GM23248 (cell line): ENCODE measurements around the gene CTNNBIP1. TPM values are rescaled to one million over a fixed set of nuclear protein-coding genes. Genes with fewer than 3 reads are reported as not detected.
"Not testable (repeated sequence)": the region's sequence is repeated elsewhere in the genome, so short reads cannot be mapped to it uniquely, and the experiment has no call there.

Experiments
- DNase-seq: peaks from one replicate; pipeline ENCODE4 v3.0.0-alpha.2; 2015
- H2AFZ ChIP-seq: fragments of 200-600 bp; sonication (generic); 2 replicates; pipeline ENCODE4 v1.6.1; 2016; ENCODE audit warnings: antibody characterized with exemption
- H3F3A ChIP-seq: fragments of 200-600 bp; sonication (generic); 2 replicates; pipeline ENCODE4 v1.6.1; 2016; ENCODE audit warnings: mild to moderate bottlenecking, antibody characterized with exemption, mixed run types; ENCODE audit not compliant: insufficient read depth
- H3K27ac ChIP-seq: fragments of 200-600 bp; sonication (generic); 2 replicates; pipeline ENCODE4 v1.5.1; 2016; ENCODE audit warnings: mild to moderate bottlenecking
- H3K27me3 ChIP-seq: fragments of 200-600 bp; sonication (generic); replicated peaks from 2 replicates; pipeline ENCODE4 v1.6.1; 2016; ENCODE audit warnings: mild to moderate bottlenecking; ENCODE audit not compliant: insufficient read depth
- H3K36me3 ChIP-seq: fragments of 200-600 bp; sonication (generic); 2 replicates; pipeline ENCODE4 v1.6.1; 2016; ENCODE audit warnings: low read depth, mild to moderate bottlenecking
- H3K4me1 ChIP-seq: fragments of 200-600 bp; sonication (generic); 2 replicates; pipeline ENCODE4 v1.6.1; 2016; ENCODE audit warnings: mild to moderate bottlenecking; ENCODE audit not compliant: insufficient read depth
- H3K4me2 ChIP-seq: fragments of 200-600 bp; sonication (generic); one replicate; pipeline ENCODE4 v1.6.1; 2016; ENCODE audit warnings: mild to moderate bottlenecking; ENCODE audit not compliant: unreplicated experiment
- H3K4me3 ChIP-seq: fragments of 200-600 bp; sonication (generic); 2 replicates; pipeline ENCODE4 v1.5.1; 2016; ENCODE audit warnings: mild to moderate bottlenecking
- H3K79me2 ChIP-seq: fragments of 200-600 bp; sonication (generic); 2 replicates; pipeline ENCODE4 v1.6.1; 2016; ENCODE audit warnings: mild to moderate bottlenecking; ENCODE audit not compliant: insufficient read depth
- H3K9ac ChIP-seq: fragments of 200-600 bp; sonication (generic); 2 replicates; pipeline ENCODE4 v1.6.1; 2016; ENCODE audit warnings: mild to moderate bottlenecking
- H3K9me2 ChIP-seq: fragments of 200-600 bp; sonication (generic); 2 replicates; pipeline ENCODE4 v1.6.1; 2016; ENCODE audit warnings: mixed run types, mild to moderate bottlenecking, moderate library complexity; ENCODE audit not compliant: insufficient read depth
- H3K9me3 ChIP-seq: fragments of 200-600 bp; sonication (generic); one replicate; pipeline ENCODE4 v1.6.1; 2017; ENCODE audit warnings: low read depth
- H4K20me1 ChIP-seq: fragments of 200-600 bp; sonication (generic); 2 replicates; pipeline ENCODE4 v1.6.0; 2016; ENCODE audit not compliant: insufficient read depth
- EZH2 ChIP-seq: fragments of 200-600 bp; sonication (generic); IDR thresholded peaks from 2 replicates; pipeline ENCODE4 v1.6.1; 2018; ENCODE audit warnings: antibody characterized with exemption, mild to moderate bottlenecking; ENCODE audit not compliant: insufficient read depth, poor library complexity, severe bottlenecking
- EZH2phosphoT487 ChIP-seq: fragments of 200-600 bp; sonication (generic); IDR thresholded peaks from 2 replicates; pipeline ENCODE4 v1.6.1; 2018; ENCODE audit warnings: antibody characterized with exemption, moderate library complexity, mild to moderate bottlenecking, low read depth; ENCODE audit not compliant: insufficient read depth
- WGBS, 2 experiments: methylation state at CpG; one replicate each; pipeline ENCODE4 v1.1.6; 2015 to 2017; ENCODE audit warnings: low lambda C conversion rate in 2 of 2, low coverage in 1 of 2; ENCODE audit errors: missing lambda C conversion rate in 2 of 2; 5-methylcytosine and 5-hydroxymethylcytosine counted together
- in situ Hi-C: fragments of 300-500 bp; cut with MboI; formaldehyde crosslinking; loops from 2 replicates; pipeline ENCODE4 v1.15.0; 2020
- polyA plus RNA-seq: library from polyadenylated mRNA; unstranded; fragments of >200 nt; fragmentation: Nextera tagmentation; extraction: Ambion mirVana; gene quantifications from 2 replicates; pipeline ENCODE4 v1.2.1, GENCODE V29; 2016
- total RNA-seq: library from RNA; depleted of rRNA; stranded (reverse); fragments of >200 nt; shearing (Covaris generic); gene quantifications from 2 replicates; pipeline ENCODE4 v1.2.3, GENCODE V29; 2014

Gene CTNNBIP1
- total and polyA plus RNA-seq, 2 experiments from 2014 or later: 22.2 to 31.0 TPM

- Histone ChIP-seq H3K9me2 (no peaks in the 10 kb centered on the region), H3K4me1 (no peaks in the 10 kb centered on the region), H3K9me3 (no peaks in the 10 kb centered on the region), H3F3A (no peaks in the 10 kb centered on the region), H2AFZ (no peak overlapping the region), H3K27me3 (no peaks in the 10 kb centered on the region), H3K4me3 (no peak overlapping the region), H3K9ac (no peak overlapping the region), H3K79me2 (no peaks in the 10 kb centered on the region), H4K20me1 (no peaks in the 10 kb centered on the region), H3K27ac (no peak overlapping the region), H3K4me2 (no peak overlapping the region), H3K36me3 (no peaks in the 10 kb centered on the region)
- in situ Hi-C loops: no loop called here
- no peak for DNase-seq
- WGBS, 2 experiments: 87 to 90% methylated on average over 5 of the region's 5 CpGs
- TF ChIP-seq EZH2phosphoT487 (no peak), EZH2 (no peak)
Measured at GRCh38 chr1:9920606-9921005, 10.5 kb upstream of the CTNNBIP1 start.

GRCh38 chr1:9917901-9918300 lies 7.8 kb upstream of the CTNNBIP1 start:
- in situ Hi-C loops: no loop called here
- 83 to 86% methylated on average over 1 of the region's 1 CpG for WGBS, 2 experiments
- DNase-seq: no peak

GRCh38 chr1:9917495-9917894 lies 7.4 kb upstream of the CTNNBIP1 start:
- H3K4me2 ChIP-seq, in situ Hi-C loops, H3K79me2 ChIP-seq, H4K20me1 ChIP-seq, H3K36me3 ChIP-seq, H2AFZ ChIP-seq, H3K27me3 ChIP-seq, H3K27ac ChIP-seq, H3F3A ChIP-seq, H3K9me2 ChIP-seq, H3K9ac ChIP-seq, H3K9me3 ChIP-seq, H3K4me3 ChIP-seq, H3K4me1 ChIP-seq, DNase-seq: not testable (repeated sequence)
- 68 to 73% methylated on average over 3 of the region's 3 CpGs for WGBS, 2 experiments

More at GRCh38 chr1:9917901-9918300, 7.8 kb upstream of the CTNNBIP1 start:
- H3K4me2 ChIP-seq: no peak overlapping the region
- H3K36me3 ChIP-seq: no peaks in the 10 kb centered on the region
- no peaks in the 10 kb centered on the region for H3F3A ChIP-seq
- H3K4me1 ChIP-seq: no peaks in the 10 kb centered on the region
- no peak overlapping the region for H3K9ac ChIP-seq
- H3K79me2 ChIP-seq: no peaks in the 10 kb centered on the region
- H3K27me3 ChIP-seq: no peaks in the 10 kb centered on the region
- H4K20me1 ChIP-seq: no peaks in the 10 kb centered on the region
- H2AFZ ChIP-seq: no peak overlapping the region
- TF ChIP-seq EZH2phosphoT487: no peak
- TF ChIP-seq EZH2: no peak
- H3K27ac ChIP-seq: no peak overlapping the region
- no peaks in the 10 kb centered on the region for H3K9me3 ChIP-seq
- no peak overlapping the region for H3K4me3 ChIP-seq
- no peaks in the 10 kb centered on the region for H3K9me2 ChIP-seq

GRCh38 chr1:9916452-9916851 lies 6.4 kb upstream of the CTNNBIP1 start:
- Histone ChIP-seq H3K9me3 (no peaks in the 10 kb centered on the region), H3K9ac (no peak overlapping the region), H3K79me2 (no peaks in the 10 kb centered on the region), H3F3A (0 out of 2 replicates have a peak, but pooled peaks cover under 1% of the 10 kb centered on the region), H3K27me3 (no peaks in the 10 kb centered on the region), H3K9me2 (no peaks in the 10 kb centered on the region), H3K4me3 (no peak overlapping the region), H4K20me1 (no peaks in the 10 kb centered on the region), H2AFZ (no peak overlapping the region), H3K27ac (no peak overlapping the region), H3K4me2 (no peak overlapping the region), H3K36me3 (no peaks in the 10 kb centered on the region), H3K4me1 (no peaks in the 10 kb centered on the region)
- TF ChIP-seq EZH2phosphoT487 (no peak), EZH2 (no peak)
- WGBS, 2 experiments: 68 to 77% methylated on average over 2 of the region's 2 CpGs
- no peak for DNase-seq
- in situ Hi-C loops: no loop called here

- H3F3A ChIP-seq: peaks cover 9% of the 10 kb centered on the region; the same call in 1 of the 2 replicates
- 3 to 5% methylated on average over 2 of the region's 2 CpGs for WGBS, 2 experiments
- H3K36me3 ChIP-seq: no peaks in the 10 kb centered on the region
- TF ChIP-seq EZH2 (no peak), EZH2phosphoT487 (no peak)
- no peaks in the 10 kb centered on the region for H3K79me2 ChIP-seq
- no peak overlapping the region for H3K4me2 ChIP-seq
- no peaks in the 10 kb centered on the region for H3K27me3 ChIP-seq
- no peaks in the 10 kb centered on the region for H4K20me1 ChIP-seq
- H3K27ac ChIP-seq: no peak overlapping the region
- no peak overlapping the region for H2AFZ ChIP-seq
- H3K9me2 ChIP-seq: no peaks in the 10 kb centered on the region
- in situ Hi-C loops: no loop called here
- no peak overlapping the region for H3K4me3 ChIP-seq
- peaks cover 4% of the 10 kb centered on the region; the same call in 1 of the 2 replicates for H3K4me1 ChIP-seq
- no peaks in the 10 kb centered on the region for H3K9me3 ChIP-seq
- no peak overlapping the region for H3K9ac ChIP-seq
- no peak for DNase-seq
Measured at GRCh38 chr1:9914610-9914937, 4.5 kb upstream of the CTNNBIP1 start.
